Naive thymus-derived CD4-positive, alpha-beta T cell (primary cell): Measurements from ENCODE around the gene SRSF7. TPM values are rescaled to one million over a fixed set of nuclear protein-coding genes. Genes with fewer than 3 reads are reported as not detected.

Experiments
- ATAC-seq: fragments of 150-1000 bp; cut with Tn5 transposase; 2 replicates; pipeline ENCODE4 v1.10.0; 2021; ENCODE audit warnings: mild to moderate bottlenecking, moderate library complexity
- CTCF ChIA-PET: fragments of 350-600 bp; sonication (Branson Sonifier 250); formaldehyde crosslinking; loops from one replicate; lab custom pipeline; 2021; ENCODE audit warnings: antibody characterized with exemption; lab: Charles Lee
- POLR2A ChIA-PET: fragments of 350-600 bp; sonication (Branson Sonifier 250); formaldehyde crosslinking; loops from one replicate; lab custom pipeline; 2021; ENCODE audit warnings: antibody characterized with exemption, inconsistent platforms; lab: Charles Lee
- DNase-seq, 9 donors: peaks; one replicate each; pipeline versions ENCODE4 v3.0.0 to v3.0.0-alpha.2; 2020 to 2022; ENCODE audit warnings: mixed read lengths in 1 of 9
- H3K27ac ChIP-seq: one replicate; pipeline ENCODE4 v1.7.0; 2013; ENCODE audit warnings: mild to moderate bottlenecking, low read depth, low read length, moderate library complexity
- H3K27me3 ChIP-seq, 2 donors: one replicate each; pipeline ENCODE4 v1.7.0; 2013; ENCODE audit warnings: low read length in 2 of 2, mild to moderate bottlenecking in 2 of 2, moderate library complexity in 2 of 2; ENCODE audit not compliant: control insufficient read depth in 2 of 2, insufficient read depth in 2 of 2
- H3K36me3 ChIP-seq, 3 experiments: 1 replicate in 2 of 3; 2 replicates in 1 of 3; pipeline ENCODE4 v1.7.0; 2013; ENCODE audit warnings: low read length in 3 of 3, mild to moderate bottlenecking in 3 of 3, moderate library complexity in 1 of 3; ENCODE audit not compliant: insufficient read depth in 3 of 3, control insufficient read depth in 2 of 3
- H3K4me1 ChIP-seq, 2 donors: one replicate each; pipeline ENCODE4 v1.7.0; 2013; ENCODE audit warnings: low read length in 2 of 2, mild to moderate bottlenecking in 2 of 2, moderate library complexity in 1 of 2; ENCODE audit not compliant: control insufficient read depth in 2 of 2, insufficient read depth in 2 of 2
- H3K4me3 ChIP-seq: 2 replicates; pipeline ENCODE4 v1.7.0; 2013; ENCODE audit warnings: mild to moderate bottlenecking, low read length
- H3K9me3 ChIP-seq, 3 experiments: 1 replicate in 2 of 3; 2 replicates in 1 of 3; pipeline ENCODE4 v1.7.0; 2013; ENCODE audit warnings: low read length in 3 of 3; ENCODE audit not compliant: control insufficient read depth in 2 of 3
- H3K27ac Mint-ChIP-seq, 9 donors: one replicate each; pipeline ENCODE4 v1.8.0; 2020 to 2022; ENCODE audit warnings: mixed read lengths in 9 of 9, mild to moderate bottlenecking in 8 of 9, moderate library complexity in 5 of 9, inconsistent platforms in 2 of 9
- H3K27me3 Mint-ChIP-seq, 5 donors: one replicate each; pipeline ENCODE4 v1.8.0; 2021 to 2022; ENCODE audit warnings: mixed read lengths in 5 of 5, mild to moderate bottlenecking in 1 of 5
- H3K36me3 Mint-ChIP-seq, 5 donors: one replicate each; pipeline ENCODE4 v1.8.0; 2020 to 2022; ENCODE audit warnings: mixed read lengths in 5 of 5, mild to moderate bottlenecking in 3 of 5, inconsistent platforms in 1 of 5
- H3K4me1 Mint-ChIP-seq, 7 donors: one replicate each; pipeline ENCODE4 v1.8.0; 2020 to 2022; ENCODE audit warnings: mixed read lengths in 7 of 7, mild to moderate bottlenecking in 3 of 7, inconsistent platforms in 1 of 7
- H3K4me3 Mint-ChIP-seq, 10 donors: one replicate each; pipeline ENCODE4 v1.8.0; 2020 to 2022; ENCODE audit warnings: mild to moderate bottlenecking in 10 of 10, mixed read lengths in 10 of 10, moderate library complexity in 6 of 10, inconsistent platforms in 2 of 10
- H3K9me3 Mint-ChIP-seq, 11 donors: one replicate each; pipeline ENCODE4 v1.8.0; 2020 to 2022; ENCODE audit warnings: mixed read lengths in 11 of 11, mild to moderate bottlenecking in 4 of 11, inconsistent platforms in 1 of 11, moderate library complexity in 1 of 11
- intact Hi-C, 2 donors: fragments of 100-400 bp; cut with micrococcal nuclease; formaldehyde crosslinking; loops; one replicate each; pipeline ENCODE4 v1.15.1; 2023
- polyA plus RNA-seq, 2 donors: library from polyadenylated mRNA; unstranded; fragments of 300-500 nt; fragmentation: Illumina TruSeq; gene quantifications; one replicate each; pipeline ENCODE4 v1.2.3, GENCODE V29; 2021
- total RNA-seq, 6 experiments: library from RNA in 5 of 6; stranded (reverse) in 5 of 6; gene quantifications; 1 replicate in 5 of 6; 2 replicates in 1 of 6; pipeline ENCODE4 v1.2.3 and lab custom pipeline; 2021 to 2026

The SRSF7 gene
- total and polyA plus RNA-seq, 7 experiments from 2014 or later = 197 to 503 (median 295) TPM

DNA sequence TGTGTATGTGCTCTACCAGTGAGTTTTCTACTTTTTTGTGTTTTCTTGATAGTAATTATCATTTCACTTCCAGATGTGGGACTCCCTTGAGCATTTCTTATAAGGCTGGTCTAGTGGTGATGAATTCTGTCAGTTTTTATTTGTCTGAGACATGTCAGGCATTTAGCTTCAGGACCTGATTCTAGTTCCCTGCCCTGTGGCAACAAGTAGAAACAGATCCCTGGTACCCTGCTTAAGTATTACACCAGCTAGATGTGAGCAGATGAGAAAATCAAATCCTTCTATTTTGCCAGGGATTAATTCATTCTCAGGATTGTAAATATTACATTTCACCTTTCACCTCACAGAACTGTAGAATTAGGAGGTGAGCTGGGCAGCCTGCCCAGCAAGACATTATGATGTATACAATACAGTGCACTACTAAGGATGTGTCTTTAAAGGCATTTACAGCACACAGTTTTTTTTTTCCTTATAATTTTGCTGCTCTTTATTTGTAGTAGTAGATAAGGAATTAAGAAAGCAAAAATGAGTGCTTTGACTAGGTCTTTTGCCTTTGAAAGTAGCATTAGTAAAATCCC is 50.2 kb downstream of the SRSF7 start:
- Mint-ChIP-seq H3K4me3 (peak overlapping the region in 7 of 10 donors; percentile 37 to 73 (median 65)), H3K27ac (peak overlapping the region; percentile 35 to 88 (median 76)), H3K36me3 (peaks cover 0 to 34% (median 31%) of the 10 kb centered on the region in 5 donors), H3K9me3 (peaks cover 0 to 14% (median 2%) of the 10 kb centered on the region in 11 donors), H3K4me1 (peaks cover 0 to 61% (median 36%) of the 10 kb centered on the region in 7 donors), H3K27me3 (no peaks in the 10 kb centered on the region)
- DNase-seq (no peak), ATAC-seq (no peak)
- Histone ChIP-seq H3K36me3 (no peaks in the 10 kb centered on the region), H3K9me3 (peaks cover 0 to 3% (median 0%) of the 10 kb centered on the region in 3 experiments), H3K4me1 (peaks cover 4 to 59% of the 10 kb centered on the region in 2 donors), H3K4me3 (peak overlapping the region; percentile 22), H3K27me3 (no peaks in the 10 kb centered on the region), H3K27ac (no peak overlapping the region)
- intact Hi-C loops = loop anchor here (1.0 to 2.0 kb wide), 4 partner anchors 8 to 98 kb away; partner anchors contain the start of gene HNRNPLL (in 1 of the 2)
- POLR2A ChIA-PET = interaction anchor here (0.7 kb wide), 1 partner anchor 764 kb away, joined by 3 read pairs; no protein-coding TSS in a partner anchor
- CTCF ChIA-PET = interaction anchor here (0.7 to 2.2 kb wide), 2 partner anchors 48 to 119 kb away, joined by 3 to 6 read pairs; no protein-coding TSS in a partner anchor

DNA sequence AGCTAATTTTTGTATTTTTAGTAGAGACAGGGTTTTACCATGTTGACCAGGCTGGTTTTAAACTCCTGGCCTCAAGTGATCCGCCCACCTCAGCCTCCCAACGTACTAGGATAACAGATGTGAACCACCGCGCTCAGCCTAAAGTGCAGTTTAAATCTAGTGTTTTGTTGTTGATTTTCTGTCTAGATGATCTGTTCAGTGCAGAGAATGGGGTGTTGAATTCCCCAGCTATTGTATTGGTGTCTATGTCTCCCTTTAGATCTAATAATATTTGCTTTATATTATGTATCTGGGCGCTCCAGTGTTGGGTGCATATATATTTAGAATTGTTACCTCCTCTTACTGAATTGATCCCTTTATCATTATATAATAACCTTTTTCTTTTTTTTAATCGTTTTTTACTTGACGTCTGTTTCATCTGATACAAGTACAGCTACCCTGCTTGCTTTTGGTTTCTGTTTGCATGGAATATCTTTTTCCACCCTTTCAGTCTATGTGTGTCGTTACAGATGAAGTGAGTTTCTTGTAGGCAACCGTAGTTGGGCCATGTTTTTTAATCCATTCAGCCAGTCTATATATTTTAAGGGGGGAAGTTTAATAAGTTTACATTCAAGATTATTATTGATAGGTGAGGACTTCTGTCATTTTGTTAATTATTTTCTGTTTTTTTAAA is 50.9 kb downstream of the SRSF7 start:
- ChIA-PET POLR2A (no interaction called here), CTCF (interaction anchor here (0.7 to 2.2 kb wide), 2 partner anchors 47 to 118 kb away, joined by 3 to 6 read pairs; no protein-coding TSS in a partner anchor)
- Mint-ChIP-seq H3K27me3 (no peaks in the 10 kb centered on the region), H3K4me3 (peak overlapping the region in 8 of 10 donors; percentile 37 to 73 (median 66)), H3K9me3 (peaks cover 0 to 14% (median 2%) of the 10 kb centered on the region in 11 donors), H3K4me1 (peaks cover 0 to 64% (median 32%) of the 10 kb centered on the region in 7 donors), H3K27ac (peak overlapping the region; percentile 35 to 88 (median 76)), H3K36me3 (peaks cover 0 to 31% (median 29%) of the 10 kb centered on the region in 5 donors)
- Histone ChIP-seq H3K4me1 (peaks cover 4 to 63% of the 10 kb centered on the region in 2 donors), H3K36me3 (no peaks in the 10 kb centered on the region), H3K4me3 (peak overlapping the region; percentile 22), H3K27ac (peak overlapping the region; percentile 29), H3K9me3 (peaks cover 0 to 3% (median 0%) of the 10 kb centered on the region in 3 experiments), H3K27me3 (no peaks in the 10 kb centered on the region)
- intact Hi-C loops = loop anchor here (1.0 to 2.0 kb wide), 4 partner anchors 9 to 97 kb away; partner anchors contain the start of gene HNRNPLL (in 1 of the 2)
- ATAC-seq (peak; percentile 55), DNase-seq (peak in 3 of 9 donors; percentile 14 to 47 (median 31))

DNA sequence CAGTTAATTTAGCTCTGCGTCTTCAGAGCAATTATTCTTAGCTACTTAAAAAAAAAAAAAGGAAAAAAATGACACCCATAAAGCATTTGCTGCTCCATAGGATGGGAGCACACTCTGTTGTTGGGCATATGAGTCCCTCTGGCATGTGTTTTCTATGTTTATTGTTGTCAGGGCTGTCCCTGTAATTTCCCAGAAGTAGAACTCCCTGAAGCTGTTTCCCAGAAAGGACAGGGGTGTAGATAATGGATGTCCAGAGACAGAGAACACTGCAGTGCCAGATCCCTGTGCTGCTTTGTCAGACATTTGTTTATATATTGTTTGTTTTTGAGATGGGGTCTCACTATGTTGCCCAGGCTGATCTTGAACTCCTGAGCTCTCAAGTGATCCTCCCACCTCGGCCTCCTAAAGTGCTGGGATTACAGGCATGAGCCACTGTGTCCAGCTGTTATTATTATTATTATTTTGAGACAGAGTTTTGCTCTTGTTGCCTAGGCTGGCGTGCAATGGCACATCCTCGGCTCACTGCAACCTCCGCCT is 52.6 kb downstream of the SRSF7 start:
- Histone ChIP-seq H3K4me3 (no peak overlapping the region), H3K9me3 (peaks cover 0 to 3% (median 0%) of the 10 kb centered on the region in 3 experiments), H3K27me3 (no peaks in the 10 kb centered on the region), H3K4me1 (peaks cover 4 to 76% of the 10 kb centered on the region in 2 donors), H3K27ac (no peak overlapping the region), H3K36me3 (no peaks in the 10 kb centered on the region)
- POLR2A ChIA-PET = interaction anchor here (0.6 to 1.2 kb wide), 3 partner anchors 10 to 36 kb away, joined by 3 to 7 read pairs (median 3); no protein-coding TSS in a partner anchor
- intact Hi-C loops = no loop called here
- H3K9me3 Mint-ChIP-seq = peaks cover 0 to 14% (median 2%) of the 10 kb centered on the region in 11 donors
- peaks cover 0 to 68% (median 33%) of the 10 kb centered on the region in 7 donors for H3K4me1 Mint-ChIP-seq
- ATAC-seq (no peak), DNase-seq (no peak)
- CTCF ChIA-PET = no interaction called here
- H3K36me3 Mint-ChIP-seq = peaks cover 0 to 31% (median 27%) of the 10 kb centered on the region in 5 donors
- peak overlapping the region in 2 of 9 donors; percentile 17 to 33 for H3K27ac Mint-ChIP-seq
- no peaks in the 10 kb centered on the region for H3K27me3 Mint-ChIP-seq
- no peak overlapping the region for H3K4me3 Mint-ChIP-seq

DNA sequence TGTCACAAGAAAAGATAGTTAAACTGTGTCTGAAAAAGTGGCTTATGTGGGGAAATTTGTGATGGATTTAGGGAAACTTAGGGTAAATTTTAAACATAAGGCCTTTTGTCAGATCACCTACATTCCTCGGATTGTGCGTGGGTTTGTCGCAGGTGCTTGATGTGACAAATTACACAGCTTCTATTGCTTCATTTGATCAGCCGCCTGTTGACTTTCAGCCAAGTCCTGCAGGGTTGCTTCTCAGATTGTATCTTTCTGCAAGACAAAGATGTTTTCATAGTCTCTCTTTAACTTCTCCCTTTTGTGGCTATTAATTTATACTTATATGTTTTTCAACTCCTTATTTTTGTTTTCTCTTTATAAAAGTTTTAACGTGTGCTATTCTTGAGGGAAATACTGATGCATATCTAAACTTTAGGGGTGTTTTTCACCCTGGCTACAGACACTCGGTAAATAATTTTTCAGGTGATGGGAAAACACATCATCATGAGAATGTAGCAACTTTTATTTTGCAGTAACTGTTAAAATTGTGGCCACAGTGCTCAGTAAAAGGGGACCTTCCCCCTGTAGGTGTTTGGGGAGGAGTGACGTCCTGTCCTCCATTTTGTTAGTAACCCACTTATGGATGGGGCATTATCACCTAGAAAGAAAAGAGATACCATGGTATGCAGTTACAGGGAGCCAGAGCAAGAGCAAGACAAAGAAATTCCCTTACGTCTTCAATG is 53.9 kb downstream of the SRSF7 start:
- peak overlapping the region; percentile 59 to 90 (median 80) for H3K27ac Mint-ChIP-seq
- H3K27me3 Mint-ChIP-seq = no peaks in the 10 kb centered on the region
- H3K4me1 Mint-ChIP-seq = peaks cover 7 to 71% (median 39%) of the 10 kb centered on the region in 7 donors
- Histone ChIP-seq H3K4me3 (no peak overlapping the region), H3K4me1 (peaks cover 4 to 83% of the 10 kb centered on the region in 2 donors), H3K9me3 (peaks cover 0 to 3% (median 0%) of the 10 kb centered on the region in 3 experiments), H3K27ac (no peak overlapping the region), H3K36me3 (no peaks in the 10 kb centered on the region), H3K27me3 (no peaks in the 10 kb centered on the region)
- peak; percentile 71 for ATAC-seq
- intact Hi-C loops = no loop called here
- peaks cover 0 to 14% (median 2%) of the 10 kb centered on the region in 11 donors for H3K9me3 Mint-ChIP-seq
- ChIA-PET POLR2A (interaction anchor here (0.6 kb wide), 1 partner anchor 31 kb away, joined by 3 read pairs; the partner anchor contains the start of gene GALM), CTCF (no interaction called here)
- peaks cover 0 to 37% (median 28%) of the 10 kb centered on the region in 5 donors for H3K36me3 Mint-ChIP-seq
- peak overlapping the region in 3 of 10 donors; percentile 10 to 51 (median 45) for H3K4me3 Mint-ChIP-seq
- no peak for DNase-seq

Other genes with a start within 250 kb of the SRSF7 start
- gene HNRNPLL, start 148.4 kb downstream of the SRSF7 start, total RNA-seq = 10 to 100 TPM; 10.1 to 66.8 (median 30.2) TPM
- 10 to 100 TPM; 14.1 to 16.4 TPM for gene HNRNPLL, start 148.4 kb downstream of the SRSF7 start, polyA plus RNA-seq
- gene GALM, start 85.2 kb downstream of the SRSF7 start, total RNA-seq = 10 to 100 TPM in 4 of 5 experiments, 1 to 10 TPM in 1; 4.3 to 52.5 (median 14.4) TPM
- gene GALM, start 85.2 kb downstream of the SRSF7 start, polyA plus RNA-seq = 10 to 100 TPM; 14.7 to 17.5 TPM
- 10 to 100 TPM in 3 of 5 experiments, 1 to 10 TPM in 2; 4.0 to 16.6 (median 13.7) TPM for gene GEMIN6, start 26.8 kb upstream of the SRSF7 start, total RNA-seq
- 10 to 100 TPM; 11.2 to 11.4 TPM for gene GEMIN6, start 26.8 kb upstream of the SRSF7 start, polyA plus RNA-seq
- 10 to 100 TPM; 12.9 to 19.8 (median 18.9) TPM for gene DHX57, start 124.6 kb upstream of the SRSF7 start, total RNA-seq
- gene DHX57, start 124.6 kb upstream of the SRSF7 start, polyA plus RNA-seq = 1 to 10 TPM; 8.8 TPM
- 1 to 10 TPM; 1.5 to 2.7 (median 2.1) TPM for gene MORN2, start 124.6 kb upstream of the SRSF7 start, total RNA-seq
- 1 to 10 TPM; 6.6 to 9.5 TPM for gene MORN2, start 124.6 kb upstream of the SRSF7 start, polyA plus RNA-seq
- gene ARHGEF33, start 138.5 kb upstream of the SRSF7 start, total RNA-seq = under 1 TPM in 3 of 5 experiments, not detected in 2; 0.11 to 0.84 (median 0.69) TPM
- not detected for gene ARHGEF33, start 138.5 kb upstream of the SRSF7 start, polyA plus RNA-seq